Loucy (cell line): ENCODE measurements around the gene HPD.

Source experiments
- EZH2phosphoT487 ChIP-seq: fragments of 200-600 bp; IDR thresholded peaks from 2 replicates; pipeline ENCODE4 v1.6.1; 2018; ENCODE audit warnings: antibody characterized with exemption, mild to moderate bottlenecking, moderate library complexity, borderline replicate concordance
- TF ChIP-seq, protein P1 (sequence below): fragments of 200-600 bp; sonication (generic); conservative IDR thresholded peaks from 2 replicates; pipeline ENCODE4 v1.5.1; 2014; ENCODE audit warnings: mild to moderate bottlenecking, antibody characterized with exemption, low read length

DNA sequence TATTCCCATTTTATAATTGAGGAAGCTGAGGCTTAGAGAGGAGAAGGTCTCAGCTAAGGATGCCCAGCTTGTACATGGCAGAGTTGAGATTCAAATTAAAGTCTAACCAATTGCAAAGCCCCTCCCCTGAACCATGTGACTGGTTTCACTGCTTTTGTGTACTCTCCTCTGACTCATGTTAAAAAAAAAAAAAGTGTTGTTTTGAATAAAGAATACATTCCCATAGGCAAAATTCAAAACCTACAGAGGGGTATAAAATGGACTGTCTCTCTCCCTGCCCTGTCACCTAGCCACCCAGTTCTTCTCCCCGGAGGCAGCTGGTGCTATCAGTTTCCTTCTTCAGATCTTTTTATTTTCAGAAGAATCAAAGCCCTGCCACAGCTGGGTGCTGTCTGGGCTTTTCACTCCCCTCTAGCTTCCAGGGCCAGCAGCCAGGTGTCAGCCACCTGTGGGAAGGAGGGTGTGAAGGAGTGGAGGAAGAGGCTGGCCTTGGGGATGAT, 35.4 kb upstream of the HPD start:
- TF ChIP-seq, protein P1, sequence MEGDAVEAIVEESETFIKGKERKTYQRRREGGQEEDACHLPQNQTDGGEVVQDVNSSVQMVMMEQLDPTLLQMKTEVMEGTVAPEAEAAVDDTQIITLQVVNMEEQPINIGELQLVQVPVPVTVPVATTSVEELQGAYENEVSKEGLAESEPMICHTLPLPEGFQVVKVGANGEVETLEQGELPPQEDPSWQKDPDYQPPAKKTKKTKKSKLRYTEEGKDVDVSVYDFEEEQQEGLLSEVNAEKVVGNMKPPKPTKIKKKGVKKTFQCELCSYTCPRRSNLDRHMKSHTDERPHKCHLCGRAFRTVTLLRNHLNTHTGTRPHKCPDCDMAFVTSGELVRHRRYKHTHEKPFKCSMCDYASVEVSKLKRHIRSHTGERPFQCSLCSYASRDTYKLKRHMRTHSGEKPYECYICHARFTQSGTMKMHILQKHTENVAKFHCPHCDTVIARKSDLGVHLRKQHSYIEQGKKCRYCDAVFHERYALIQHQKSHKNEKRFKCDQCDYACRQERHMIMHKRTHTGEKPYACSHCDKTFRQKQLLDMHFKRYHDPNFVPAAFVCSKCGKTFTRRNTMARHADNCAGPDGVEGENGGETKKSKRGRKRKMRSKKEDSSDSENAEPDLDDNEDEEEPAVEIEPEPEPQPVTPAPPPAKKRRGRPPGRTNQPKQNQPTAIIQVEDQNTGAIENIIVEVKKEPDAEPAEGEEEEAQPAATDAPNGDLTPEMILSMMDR, result no peak
- no peak for TF ChIP-seq EZH2phosphoT487
